WTC11 (cell line): ENCODE measurements around the gene AUP1. TPM values are rescaled to one million over a fixed set of nuclear protein-coding genes. Genes with fewer than 3 reads are reported as not detected.

Experiments used
- ATAC-seq: fragments of 200-7000 bp; cut with Tn5 transposase; 2 replicates; pipeline ENCODE4 v1.10.0; 2021; ENCODE audit warnings: mild to moderate bottlenecking, moderate library complexity
- CTCF ChIA-PET: fragments of 300-600 bp; sonication (Branson Sonifier 250); formaldehyde crosslinking; loops from one replicate; lab custom pipeline; 2021; ENCODE audit warnings: antibody characterized with exemption; lab: Charles Lee
- POLR2A ChIA-PET: fragments of 350-600 bp; sonication (Branson Sonifier 250); formaldehyde crosslinking; loops from one replicate; lab custom pipeline; 2021; ENCODE audit warnings: antibody characterized with exemption; lab: Charles Lee
- DNase-seq: peaks from one replicate; pipeline ENCODE4 v3.0.0; 2021; ENCODE audit warnings: low spot score
- H3K27ac Mint-ChIP-seq: 2 replicates; pipeline ENCODE4 v1.8.0; 2021; ENCODE audit warnings: mixed read lengths
- H3K27me3 Mint-ChIP-seq: 2 replicates; pipeline ENCODE4 v1.8.0; 2021; ENCODE audit warnings: low read depth, mild to moderate bottlenecking, moderate library complexity, mixed read lengths
- H3K36me3 Mint-ChIP-seq: 2 replicates; pipeline ENCODE4 v1.8.0; 2021; ENCODE audit warnings: mixed read lengths
- H3K4me1 Mint-ChIP-seq: 2 replicates; pipeline ENCODE4 v1.8.0; 2022; ENCODE audit warnings: mixed read lengths
- H3K4me3 Mint-ChIP-seq: 2 replicates; pipeline ENCODE4 v1.8.0; 2021; ENCODE audit warnings: mild to moderate bottlenecking, moderate library complexity, mixed read lengths
- H3K9me3 Mint-ChIP-seq: 2 replicates; pipeline ENCODE4 v1.8.0; 2021; ENCODE audit warnings: mixed read lengths
- CREM ChIP-seq: sonication (generic); formaldehyde crosslinking; IDR thresholded peaks from 2 replicates; pipeline ENCODE4 v1.8.1; 2022; ENCODE audit warnings: mild to moderate bottlenecking, missing genetic modification reagents, moderate library complexity
- ELF4 ChIP-seq: sonication (generic); formaldehyde crosslinking; IDR thresholded peaks from 2 replicates; pipeline ENCODE4 v1.8.1; 2022; ENCODE audit warnings: low read depth, mild to moderate bottlenecking, moderate library complexity, missing genetic modification reagents
- ERG ChIP-seq: fragments of 250-450 bp; sonication (Bioruptor Pico); IDR thresholded peaks from 2 replicates; pipeline ENCODE4 v1.8.0; 2021; ENCODE audit warnings: mild to moderate bottlenecking
- FOXK1 ChIP-seq: sonication (generic); formaldehyde crosslinking; IDR thresholded peaks from 2 replicates; pipeline ENCODE4 v1.8.0; 2022; ENCODE audit warnings: mild to moderate bottlenecking, moderate library complexity, missing genetic modification reagents
- GABPB1 ChIP-seq: sonication (generic); formaldehyde crosslinking; IDR thresholded peaks from 2 replicates; pipeline ENCODE4 v1.8.1; 2023; ENCODE audit warnings: mild to moderate bottlenecking, missing genetic modification reagents
- IRF2 ChIP-seq: sonication (generic); formaldehyde crosslinking; IDR thresholded peaks from 2 replicates; pipeline ENCODE4 v1.8.0; 2022; ENCODE audit warnings: low read depth, missing genetic modification reagents, borderline replicate concordance
- MXD4 ChIP-seq: fragments of 250-450 bp; sonication (Bioruptor Pico); IDR thresholded peaks from 2 replicates; pipeline ENCODE4 v1.8.0; 2021; ENCODE audit warnings: mild to moderate bottlenecking, moderate library complexity, borderline replicate concordance
- MYBL2 ChIP-seq: sonication (generic); formaldehyde crosslinking; IDR thresholded peaks from 2 replicates; pipeline ENCODE4 v1.8.1; 2023; ENCODE audit warnings: mild to moderate bottlenecking, moderate library complexity, missing genetic modification reagents
- TEAD1 ChIP-seq: sonication (generic); formaldehyde crosslinking; IDR thresholded peaks from 2 replicates; pipeline ENCODE4 v1.8.0; 2022; ENCODE audit warnings: mild to moderate bottlenecking, missing genetic modification reagents
- TP53 ChIP-seq: sonication (generic); formaldehyde crosslinking; IDR thresholded peaks from 2 replicates; pipeline ENCODE4 v1.8.1; 2023; ENCODE audit warnings: mild to moderate bottlenecking, missing genetic modification reagents
- ZMAT4 ChIP-seq: fragments of 250-450 bp; sonication (Bioruptor Pico); IDR thresholded peaks from 2 replicates; pipeline ENCODE4 v1.9.0; 2021; ENCODE audit warnings: mild to moderate bottlenecking
- ZNF121 ChIP-seq: sonication (generic); formaldehyde crosslinking; IDR thresholded peaks from 2 replicates; pipeline ENCODE4 v1.8.0; 2023; ENCODE audit warnings: missing genetic modification reagents
- total RNA-seq: library from RNA; stranded (reverse); gene quantifications from 3 replicates; pipeline ENCODE4 v1.2.3, GENCODE V29; 2021
- TF ChIP-seq, protein P1 (sequence below): fragments of 250-450 bp; sonication (Bioruptor Pico); conservative IDR thresholded peaks from 2 replicates; pipeline ENCODE4 v1.9.0; 2021; ENCODE audit warnings: mild to moderate bottlenecking
- TF ChIP-seq, protein P2 (sequence below): sonication (generic); formaldehyde crosslinking; IDR thresholded peaks from 2 replicates; pipeline ENCODE4 v1.8.1; 2023; ENCODE audit warnings: mild to moderate bottlenecking, missing genetic modification reagents, moderate library complexity
- TF ChIP-seq, protein P3 (sequence below): sonication (generic); formaldehyde crosslinking; IDR thresholded peaks from 2 replicates; pipeline ENCODE4 v1.8.0; 2023; ENCODE audit warnings: missing genetic modification reagents
- TF ChIP-seq, protein P4 (sequence below): fragments of 250-450 bp; sonication (Bioruptor Pico); IDR thresholded peaks from 2 replicates; pipeline ENCODE4 v1.9.0; 2021; ENCODE audit warnings: mild to moderate bottlenecking, borderline replicate concordance

The AUP1 gene
- total RNA-seq, 1 experiment from 2014 or later: 84.9 TPM

GRCh38 chr2:74540291-74540690 lies 10.8 kb upstream of the AUP1 start (continued):
- TF ChIP-seq, protein P1, sequence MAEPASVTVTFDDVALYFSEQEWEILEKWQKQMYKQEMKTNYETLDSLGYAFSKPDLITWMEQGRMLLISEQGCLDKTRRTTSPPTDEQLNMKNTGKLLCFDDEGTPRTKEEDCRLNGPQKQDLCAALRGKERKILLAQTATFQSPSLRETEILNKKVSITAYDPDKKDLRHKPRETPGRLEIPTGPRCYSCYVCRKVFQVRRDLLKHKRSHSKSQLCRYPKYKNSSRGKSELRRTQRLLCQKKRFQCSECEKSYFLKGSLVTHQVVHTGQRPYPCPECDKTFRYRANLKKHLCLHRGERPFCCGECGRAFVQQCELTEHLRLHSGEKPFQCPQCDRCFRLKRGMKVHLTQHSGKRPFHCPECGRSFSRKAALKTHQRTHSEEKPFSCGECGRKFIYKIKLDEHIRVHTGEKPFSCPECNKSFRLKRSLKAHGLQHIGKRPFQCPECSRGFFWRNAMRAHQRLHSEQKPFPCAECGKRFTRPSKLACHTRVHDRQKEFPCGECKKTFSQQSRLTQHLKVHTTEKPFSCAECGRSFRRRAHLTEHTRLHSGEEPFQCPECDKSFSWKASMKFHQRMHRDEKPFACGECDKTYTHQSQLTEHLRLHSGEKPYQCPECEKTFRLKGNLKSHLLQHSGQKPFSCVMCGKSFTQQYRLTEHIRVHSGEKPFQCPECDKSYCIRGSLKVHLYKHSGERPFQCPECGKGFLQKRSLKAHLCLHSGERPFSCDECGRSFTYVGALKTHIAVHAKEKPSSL (CRISPR knock-in tag): no peak
- TF ChIP-seq ZMAT4 (CRISPR knock-in tag) (no peak), GABPB1 (CRISPR knock-in tag) (no peak), FOXK1 (no peak)

GRCh38 chr2:74538881-74539339 lies 9.4 kb upstream of the AUP1 start:
- peaks cover 3% of the 10 kb centered on the region; the same call in 1 of the 2 replicates for H3K27me3 Mint-ChIP-seq
- DNase-seq (no peak), ATAC-seq (no peak)
- H3K4me3 Mint-ChIP-seq: no peak overlapping the region
- TF ChIP-seq ZNF121 (CRISPR knock-in tag): no peak
- TF ChIP-seq, protein P2, sequence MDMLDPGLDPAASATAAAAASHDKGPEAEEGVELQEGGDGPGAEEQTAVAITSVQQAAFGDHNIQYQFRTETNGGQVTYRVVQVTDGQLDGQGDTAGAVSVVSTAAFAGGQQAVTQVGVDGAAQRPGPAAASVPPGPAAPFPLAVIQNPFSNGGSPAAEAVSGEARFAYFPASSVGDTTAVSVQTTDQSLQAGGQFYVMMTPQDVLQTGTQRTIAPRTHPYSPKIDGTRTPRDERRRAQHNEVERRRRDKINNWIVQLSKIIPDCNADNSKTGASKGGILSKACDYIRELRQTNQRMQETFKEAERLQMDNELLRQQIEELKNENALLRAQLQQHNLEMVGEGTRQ (CRISPR knock-in tag): no peak
- no peak for TF ChIP-seq IRF2 (CRISPR knock-in tag)
- TF ChIP-seq, protein P3, sequence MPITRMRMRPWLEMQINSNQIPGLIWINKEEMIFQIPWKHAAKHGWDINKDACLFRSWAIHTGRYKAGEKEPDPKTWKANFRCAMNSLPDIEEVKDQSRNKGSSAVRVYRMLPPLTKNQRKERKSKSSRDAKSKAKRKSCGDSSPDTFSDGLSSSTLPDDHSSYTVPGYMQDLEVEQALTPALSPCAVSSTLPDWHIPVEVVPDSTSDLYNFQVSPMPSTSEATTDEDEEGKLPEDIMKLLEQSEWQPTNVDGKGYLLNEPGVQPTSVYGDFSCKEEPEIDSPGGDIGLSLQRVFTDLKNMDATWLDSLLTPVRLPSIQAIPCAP (CRISPR knock-in tag): no peak
- TF ChIP-seq, protein P4, sequence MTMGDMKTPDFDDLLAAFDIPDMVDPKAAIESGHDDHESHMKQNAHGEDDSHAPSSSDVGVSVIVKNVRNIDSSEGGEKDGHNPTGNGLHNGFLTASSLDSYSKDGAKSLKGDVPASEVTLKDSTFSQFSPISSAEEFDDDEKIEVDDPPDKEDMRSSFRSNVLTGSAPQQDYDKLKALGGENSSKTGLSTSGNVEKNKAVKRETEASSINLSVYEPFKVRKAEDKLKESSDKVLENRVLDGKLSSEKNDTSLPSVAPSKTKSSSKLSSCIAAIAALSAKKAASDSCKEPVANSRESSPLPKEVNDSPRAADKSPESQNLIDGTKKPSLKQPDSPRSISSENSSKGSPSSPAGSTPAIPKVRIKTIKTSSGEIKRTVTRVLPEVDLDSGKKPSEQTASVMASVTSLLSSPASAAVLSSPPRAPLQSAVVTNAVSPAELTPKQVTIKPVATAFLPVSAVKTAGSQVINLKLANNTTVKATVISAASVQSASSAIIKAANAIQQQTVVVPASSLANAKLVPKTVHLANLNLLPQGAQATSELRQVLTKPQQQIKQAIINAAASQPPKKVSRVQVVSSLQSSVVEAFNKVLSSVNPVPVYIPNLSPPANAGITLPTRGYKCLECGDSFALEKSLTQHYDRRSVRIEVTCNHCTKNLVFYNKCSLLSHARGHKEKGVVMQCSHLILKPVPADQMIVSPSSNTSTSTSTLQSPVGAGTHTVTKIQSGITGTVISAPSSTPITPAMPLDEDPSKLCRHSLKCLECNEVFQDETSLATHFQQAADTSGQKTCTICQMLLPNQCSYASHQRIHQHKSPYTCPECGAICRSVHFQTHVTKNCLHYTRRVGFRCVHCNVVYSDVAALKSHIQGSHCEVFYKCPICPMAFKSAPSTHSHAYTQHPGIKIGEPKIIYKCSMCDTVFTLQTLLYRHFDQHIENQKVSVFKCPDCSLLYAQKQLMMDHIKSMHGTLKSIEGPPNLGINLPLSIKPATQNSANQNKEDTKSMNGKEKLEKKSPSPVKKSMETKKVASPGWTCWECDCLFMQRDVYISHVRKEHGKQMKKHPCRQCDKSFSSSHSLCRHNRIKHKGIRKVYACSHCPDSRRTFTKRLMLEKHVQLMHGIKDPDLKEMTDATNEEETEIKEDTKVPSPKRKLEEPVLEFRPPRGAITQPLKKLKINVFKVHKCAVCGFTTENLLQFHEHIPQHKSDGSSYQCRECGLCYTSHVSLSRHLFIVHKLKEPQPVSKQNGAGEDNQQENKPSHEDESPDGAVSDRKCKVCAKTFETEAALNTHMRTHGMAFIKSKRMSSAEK: no peak
- no peak for TF ChIP-seq TP53 (CRISPR knock-in tag)
- TF ChIP-seq MXD4 (CRISPR knock-in tag): no peak
- TF ChIP-seq TEAD1 (CRISPR knock-in tag): no peak
- no peaks in the 10 kb centered on the region for H3K9me3 Mint-ChIP-seq
- ChIA-PET POLR2A (interaction anchor here (0.9 kb wide), 1 partner anchor 21 kb away, joined by 3 read pairs; no protein-coding TSS in a partner anchor), CTCF (no interaction called here)
- H3K4me1 Mint-ChIP-seq: peaks cover 8% of the 10 kb centered on the region; the same call in 1 of the 2 replicates
- H3K36me3 Mint-ChIP-seq: peaks cover 2% of the 10 kb centered on the region; the same call in 1 of the 2 replicates
- no peak overlapping the region for H3K27ac Mint-ChIP-seq

DNA sequence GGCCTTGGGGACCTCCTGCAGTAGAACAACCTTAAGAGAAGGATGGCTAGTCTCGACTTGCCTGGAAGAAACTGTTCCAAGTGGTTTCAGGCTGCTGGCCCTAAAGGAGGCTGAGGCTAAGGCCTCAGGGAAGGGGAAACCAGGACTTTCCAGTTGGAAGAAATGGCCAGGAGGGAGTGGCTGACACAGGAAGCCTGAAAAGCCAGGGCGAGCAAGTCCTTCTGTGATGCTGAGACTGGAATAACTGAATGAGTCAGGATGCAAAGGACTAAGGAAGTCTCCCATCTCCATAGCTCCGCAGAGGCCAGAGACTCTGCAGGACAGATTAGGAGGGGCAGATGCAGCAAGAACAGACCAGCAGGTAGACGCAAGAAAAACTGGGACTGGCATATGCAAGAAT lies 7.6 kb upstream of the AUP1 start:
- H3K27ac Mint-ChIP-seq: no peak overlapping the region
- no peak for ATAC-seq
- 0 out of 2 replicates have a peak, but pooled peaks cover 3% of the 10 kb centered on the region for H3K27me3 Mint-ChIP-seq
- CTCF ChIA-PET: no interaction called here
- H3K4me3 Mint-ChIP-seq: no peak overlapping the region
- TF ChIP-seq CREM (no peak), ZNF121 (CRISPR knock-in tag) (no peak), ERG (CRISPR knock-in tag) (no peak), ELF4 (CRISPR knock-in tag) (no peak), MYBL2 (no peak)
- TF ChIP-seq, all 79 proteins: peak for 0
- Mint-ChIP-seq H3K4me1 (peaks cover 8% of the 10 kb centered on the region; the same call in 1 of the 2 replicates), H3K36me3 (peaks cover 16% of the 10 kb centered on the region), H3K9me3 (no peaks in the 10 kb centered on the region)
- DNase-seq: no peak
- POLR2A ChIA-PET: no interaction called here
